OCI-LY1 (cell line): ENCODE data around the gene FOXK2.

Experiments used
- H2AFZ ChIP-seq: fragments of 200-600 bp; sonication (generic), shearing (Covaris generic); 2 replicates; pipeline ENCODE4 v1.6.0; 2014; ENCODE audit warnings: antibody characterized with exemption, mild to moderate bottlenecking, low read length
- H3F3A ChIP-seq: fragments of 200-600 bp; sonication (generic), shearing (Covaris generic); 2 replicates; pipeline ENCODE4 v1.6.0; 2014; ENCODE audit warnings: mild to moderate bottlenecking, antibody characterized with exemption, low read length, moderate library complexity; ENCODE audit not compliant: insufficient read depth
- H3K27ac ChIP-seq: fragments of 200-600 bp; sonication (generic); 2 replicates; pipeline ENCODE4 v1.5.1; 2014; ENCODE audit warnings: low read length, mixed run types, mild to moderate bottlenecking, low read depth; ENCODE audit not compliant: poor library complexity, severe bottlenecking
- H3K27me3 ChIP-seq: fragments of 200-600 bp; sonication (generic); 2 replicates; pipeline ENCODE4 v1.6.0; 2014; ENCODE audit warnings: antibody characterized with exemption, mild to moderate bottlenecking, low read length, moderate library complexity; ENCODE audit not compliant: insufficient read depth
- H3K36me3 ChIP-seq: fragments of 200-600 bp; sonication (generic); 2 replicates; pipeline ENCODE4 v1.6.1; 2014; ENCODE audit warnings: mild to moderate bottlenecking, antibody characterized with exemption, low read length, moderate library complexity, mixed read lengths; ENCODE audit not compliant: insufficient read depth
- H3K4me1 ChIP-seq: fragments of 200-600 bp; sonication (generic); 2 replicates; pipeline ENCODE4 v1.5.1; 2014; ENCODE audit warnings: mild to moderate bottlenecking, low read length, moderate library complexity; ENCODE audit not compliant: insufficient read depth, severe bottlenecking
- H3K4me2 ChIP-seq: fragments of 200-600 bp; sonication (generic), shearing (Covaris generic); 2 replicates; pipeline ENCODE4 v1.6.1; 2014; ENCODE audit warnings: low read length
- H3K4me3 ChIP-seq: fragments of 200-600 bp; sonication (generic); 2 replicates; pipeline ENCODE4 v1.5.1; 2014; ENCODE audit warnings: low read length, low read depth, mild to moderate bottlenecking, mixed read lengths; ENCODE audit not compliant: poor library complexity, severe bottlenecking
- H3K79me2 ChIP-seq: fragments of 200-600 bp; shearing (Covaris generic); 2 replicates; pipeline ENCODE4 v1.6.1; 2016; ENCODE audit warnings: mixed run types, low read length, mixed read lengths; ENCODE audit not compliant: insufficient read depth
- H3K9ac ChIP-seq: fragments of 200-600 bp; sonication (generic), shearing (Covaris generic); 2 replicates; pipeline ENCODE4 v1.6.1; 2014; ENCODE audit warnings: mild to moderate bottlenecking, low read length, mixed read lengths
- H3K9me2 ChIP-seq: fragments of 200-600 bp; sonication (generic), shearing (Covaris generic); 2 replicates; pipeline ENCODE4 v1.6.1; 2014; ENCODE audit warnings: low read depth, mild to moderate bottlenecking, low read length, mixed read lengths
- H3K9me3 ChIP-seq: fragments of 200-600 bp; shearing (Covaris generic); 2 replicates; pipeline ENCODE4 v1.6.1; 2014; ENCODE audit warnings: low read length, mixed read lengths
- H4K20me1 ChIP-seq: fragments of 200-600 bp; sonication (generic), shearing (Covaris generic); 2 replicates; pipeline ENCODE4 v1.6.0; 2016; ENCODE audit warnings: mild to moderate bottlenecking, low read length; ENCODE audit not compliant: insufficient read depth
- EZH2 ChIP-seq: fragments of 200-600 bp; sonication (generic), shearing (Covaris generic); IDR thresholded peaks from 2 replicates; pipeline ENCODE4 v1.8.0; 2017; ENCODE audit warnings: borderline replicate concordance, mixed run types, mild to moderate bottlenecking, antibody characterized with exemption, low read length, moderate library complexity, mixed read lengths
- TF ChIP-seq, protein P1 (sequence below): fragments of 200-600 bp; sonication (generic), shearing (Covaris generic); IDR thresholded peaks from 2 replicates; pipeline ENCODE4 v1.5.1; 2017; ENCODE audit warnings: mild to moderate bottlenecking, antibody characterized with exemption, low read length, moderate library complexity, mixed read lengths

FOXK2 gene

DNA sequence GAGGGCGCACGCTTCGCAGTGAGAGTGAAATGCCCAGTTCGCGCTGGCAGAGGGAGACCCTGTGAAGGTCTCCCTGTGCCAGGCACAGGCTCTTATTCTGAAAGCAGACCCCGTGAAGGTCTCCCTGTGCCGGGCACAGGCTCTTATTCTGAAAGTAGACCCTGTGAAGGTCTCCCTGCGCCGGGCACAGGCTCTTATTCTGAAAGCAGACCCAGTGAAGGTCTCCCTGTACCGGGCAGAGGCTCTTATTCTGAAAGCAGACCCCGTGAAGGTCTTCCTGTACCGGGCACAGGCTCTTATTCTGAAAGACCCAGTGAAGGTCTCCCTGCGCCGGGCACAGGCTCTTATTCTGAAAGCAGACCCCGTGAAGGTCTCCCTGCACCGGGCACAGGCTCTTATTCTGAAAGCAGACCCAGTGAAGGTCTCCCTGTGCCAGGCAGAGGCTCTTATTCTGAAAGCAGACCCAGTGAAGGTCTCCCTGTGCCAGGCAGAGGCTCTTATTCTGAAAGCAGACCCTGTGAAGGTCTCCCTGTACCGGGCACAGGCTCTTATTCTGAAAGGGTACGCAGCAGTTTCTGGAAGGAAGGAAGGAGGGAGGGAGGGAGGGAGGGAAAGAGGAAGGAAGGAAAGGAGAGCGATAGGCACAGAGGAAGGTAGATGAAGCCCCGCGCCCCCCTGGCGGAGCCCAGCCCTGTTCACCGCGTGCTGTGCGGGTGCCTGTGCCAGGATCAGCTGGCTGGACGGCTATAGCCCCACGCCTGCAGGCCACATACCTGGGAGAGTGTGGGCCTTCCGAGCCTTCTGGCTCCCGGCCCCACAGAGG, 73.4 kb downstream of the FOXK2 start:
- Histone ChIP-seq H3K36me3 (peaks cover 69% of the 10 kb centered on the region), H3K4me1 (peaks cover 57% of the 10 kb centered on the region), H3F3A (peaks cover 11% of the 10 kb centered on the region), H3K9ac (peak overlapping the region; percentile 54), H2AFZ (no peak overlapping the region), H3K4me2 (peak overlapping the region; percentile 62), H3K4me3 (peak overlapping the region; percentile 51), H3K27me3 (no peaks in the 10 kb centered on the region), H3K27ac (peak overlapping the region; percentile 88), H3K79me2 (no peaks in the 10 kb centered on the region), H4K20me1 (no peaks in the 10 kb centered on the region), H3K9me2 (no peaks in the 10 kb centered on the region), H3K9me3 (no peaks in the 10 kb centered on the region)
- no peak for TF ChIP-seq EZH2
- TF ChIP-seq, protein P1, sequence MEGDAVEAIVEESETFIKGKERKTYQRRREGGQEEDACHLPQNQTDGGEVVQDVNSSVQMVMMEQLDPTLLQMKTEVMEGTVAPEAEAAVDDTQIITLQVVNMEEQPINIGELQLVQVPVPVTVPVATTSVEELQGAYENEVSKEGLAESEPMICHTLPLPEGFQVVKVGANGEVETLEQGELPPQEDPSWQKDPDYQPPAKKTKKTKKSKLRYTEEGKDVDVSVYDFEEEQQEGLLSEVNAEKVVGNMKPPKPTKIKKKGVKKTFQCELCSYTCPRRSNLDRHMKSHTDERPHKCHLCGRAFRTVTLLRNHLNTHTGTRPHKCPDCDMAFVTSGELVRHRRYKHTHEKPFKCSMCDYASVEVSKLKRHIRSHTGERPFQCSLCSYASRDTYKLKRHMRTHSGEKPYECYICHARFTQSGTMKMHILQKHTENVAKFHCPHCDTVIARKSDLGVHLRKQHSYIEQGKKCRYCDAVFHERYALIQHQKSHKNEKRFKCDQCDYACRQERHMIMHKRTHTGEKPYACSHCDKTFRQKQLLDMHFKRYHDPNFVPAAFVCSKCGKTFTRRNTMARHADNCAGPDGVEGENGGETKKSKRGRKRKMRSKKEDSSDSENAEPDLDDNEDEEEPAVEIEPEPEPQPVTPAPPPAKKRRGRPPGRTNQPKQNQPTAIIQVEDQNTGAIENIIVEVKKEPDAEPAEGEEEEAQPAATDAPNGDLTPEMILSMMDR = no peak

DNA sequence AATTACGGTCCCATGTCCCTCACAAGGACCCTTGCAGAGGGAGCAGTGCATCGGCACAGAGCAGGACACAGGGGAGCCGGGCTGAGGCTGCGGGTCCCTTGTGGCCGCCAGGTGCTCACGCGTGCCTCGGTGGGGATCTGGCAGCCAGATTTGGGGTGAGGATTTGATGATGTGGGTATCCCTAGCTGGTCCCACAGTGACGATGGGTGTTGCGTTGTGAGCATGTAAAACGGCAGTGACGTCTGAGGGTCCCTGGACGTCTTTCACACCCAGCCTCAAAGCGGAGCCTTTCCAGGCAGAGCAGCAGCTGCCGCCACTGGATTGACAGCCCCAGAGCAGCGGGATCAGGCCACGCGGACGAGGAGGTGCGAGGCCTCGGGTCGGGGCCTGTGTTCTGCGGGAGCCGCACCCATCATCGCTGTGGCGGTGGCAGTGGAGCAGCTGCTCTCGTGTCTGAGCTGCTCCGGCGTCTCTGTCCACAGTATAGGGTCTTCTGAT, 74.1 kb downstream of the FOXK2 start:
- no peak for TF ChIP-seq EZH2
- TF ChIP-seq, protein P1 = no peak
- H3K27me3 ChIP-seq = no peaks in the 10 kb centered on the region
- no peaks in the 10 kb centered on the region for H4K20me1 ChIP-seq
- no peaks in the 10 kb centered on the region for H3K9me3 ChIP-seq
- peaks cover 68% of the 10 kb centered on the region for H3K36me3 ChIP-seq
- peaks cover 11% of the 10 kb centered on the region for H3F3A ChIP-seq
- H3K4me1 ChIP-seq = peaks cover 62% of the 10 kb centered on the region
- no peaks in the 10 kb centered on the region for H3K79me2 ChIP-seq
- no peaks in the 10 kb centered on the region for H3K9me2 ChIP-seq
- peak overlapping the region; percentile 54 for H3K9ac ChIP-seq
- H3K4me2 ChIP-seq = peak overlapping the region; percentile 62
- H3K4me3 ChIP-seq = peak overlapping the region; percentile 51
- no peak overlapping the region for H2AFZ ChIP-seq
- H3K27ac ChIP-seq = peak overlapping the region; percentile 88

DNA sequence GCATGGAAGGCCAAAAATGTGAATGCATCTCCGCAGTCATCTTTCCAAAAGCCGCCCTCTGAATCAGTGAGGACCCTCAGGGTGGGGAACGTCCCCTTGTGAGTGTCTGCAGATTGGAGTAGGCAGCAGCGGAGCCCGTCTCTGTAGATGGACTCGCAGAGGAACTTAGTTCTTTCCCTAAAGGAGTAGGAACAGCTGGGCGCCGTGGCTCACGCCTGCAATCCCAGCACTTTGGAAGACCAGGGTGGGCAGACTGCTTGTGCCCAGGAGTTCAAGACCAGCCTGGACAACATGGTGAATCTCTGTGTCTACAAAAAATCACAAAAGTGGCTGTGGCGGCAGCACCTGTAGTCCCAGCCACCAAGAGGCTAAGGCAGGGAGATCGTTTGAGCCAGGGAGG, 75.0 kb downstream of the FOXK2 start:
- no peak overlapping the region for H3K4me2 ChIP-seq
- H3K4me1 ChIP-seq = peaks cover 71% of the 10 kb centered on the region
- H3K36me3 ChIP-seq = peaks cover 78% of the 10 kb centered on the region

More for the DNA sequence above, 75.0 kb downstream of the FOXK2 start:
- H3K4me3 ChIP-seq = no peak overlapping the region
- no peak overlapping the region for H3K9ac ChIP-seq
- TF ChIP-seq EZH2 = no peak
- TF ChIP-seq, protein P1 = no peak
- H3K27ac ChIP-seq = peak overlapping the region; percentile 84
- H3K9me2 ChIP-seq = no peaks in the 10 kb centered on the region
- no peaks in the 10 kb centered on the region for H4K20me1 ChIP-seq
- peaks cover 11% of the 10 kb centered on the region for H3F3A ChIP-seq
- no peaks in the 10 kb centered on the region for H3K27me3 ChIP-seq
- no peak overlapping the region for H2AFZ ChIP-seq
- no peaks in the 10 kb centered on the region for H3K9me3 ChIP-seq
- no peaks in the 10 kb centered on the region for H3K79me2 ChIP-seq
